MM.1S (cell line): Measurements from ENCODE around the gene XPR1.

Experiments
- CTCF ChIP-seq: fragments of 300-600 bp; sonication (generic); IDR thresholded peaks from 2 replicates; pipeline ENCODE4 v1.5.1; 2016; ENCODE audit warnings: antibody characterized with exemption, low read length, mixed read lengths
- EZH2 ChIP-seq: fragments of 300-600 bp; sonication (generic); optimal IDR thresholded peaks from 2 replicates; pipeline ENCODE3; 2017; ENCODE audit warnings: low read depth, mild to moderate bottlenecking, antibody characterized with exemption, low read length, mixed read lengths
- EZH2phosphoT487 ChIP-seq: fragments of 300-600 bp; sonication (generic); IDR thresholded peaks from 2 replicates; pipeline ENCODE4 v1.6.1; 2018; ENCODE audit warnings: antibody characterized with exemption, low read length

GRCh38 chr1:180816132-180816531, 184.3 kb downstream of the XPR1 start:
- TF ChIP-seq CTCF (no peak), EZH2 (no peak), EZH2phosphoT487 (no peak)
